H1 (cell line): ENCODE measurements around the gene BTBD9. TPM values are rescaled to one million over a fixed set of nuclear protein-coding genes. Genes with fewer than 3 reads are reported as not detected.

ENCODE experiments used
- CTCF ChIA-PET: fragments of 300-600 bp; sonication (Branson Sonifier 250); formaldehyde crosslinking; loops from one replicate; lab custom pipeline; 2021; ENCODE audit not compliant: partially characterized antibody; lab: Charles Lee
- POLR2A ChIA-PET: fragments of 300-600 bp; sonication (Branson Sonifier 250); formaldehyde crosslinking; loops from one replicate; lab custom pipeline; 2021; ENCODE audit warnings: inconsistent platforms; ENCODE audit not compliant: partially characterized antibody; lab: Charles Lee
- DNase-seq, 2 experiments: peaks; one replicate each; pipeline versions ENCODE4 v3.0.0 to v3.0.0-alpha.2; 2010 to 2022; ENCODE audit warnings: low spot score in 2 of 2, low read depth in 1 of 2, mixed read lengths in 1 of 2
- FAIRE-seq: peaks from 2 replicates; lab custom pipeline; 2011; peaks lifted over from hg19 to GRCh38; lab: Jason Lieb, UNC
- H2AFZ ChIP-seq: 2 replicates; pipeline ENCODE4 v1.8.1; 2012; ENCODE audit warnings: low read length, inconsistent platforms
- H2AK5ac ChIP-seq: 2 replicates; pipeline ENCODE4 v1.6.1; 2013; ENCODE audit warnings: low read depth, low read length
- H2BK120ac ChIP-seq: replicated peaks from 2 replicates; pipeline ENCODE3; 2013; ENCODE audit warnings: low read depth, low read length, inconsistent platforms
- H2BK12ac ChIP-seq: 2 replicates; pipeline ENCODE4 v1.6.1; 2013; ENCODE audit warnings: low read depth, low read length
- H2BK15ac ChIP-seq: 2 replicates; pipeline ENCODE4 v1.6.1; 2013; ENCODE audit warnings: low read length
- H2BK20ac ChIP-seq: 2 replicates; pipeline ENCODE4 v1.6.1; 2013; ENCODE audit warnings: low read length
- H2BK5ac ChIP-seq: 2 replicates; pipeline ENCODE4 v1.6.1; 2013; ENCODE audit warnings: low read depth, low read length
- H3K14ac ChIP-seq: 2 replicates; pipeline ENCODE4 v1.6.1; 2013; ENCODE audit warnings: inconsistent platforms; ENCODE audit not compliant: insufficient read length
- H3K18ac ChIP-seq: 2 replicates; pipeline ENCODE4 v1.6.1; 2013; ENCODE audit warnings: low read length; ENCODE audit errors: extremely low read depth
- H3K23ac ChIP-seq: 2 replicates; pipeline ENCODE4 v1.6.1; 2013; ENCODE audit warnings: inconsistent platforms; ENCODE audit not compliant: insufficient read length
- H3K23me2 ChIP-seq: 2 replicates; pipeline ENCODE4 v1.6.1; 2013; ENCODE audit warnings: low read depth, low read length
- H3K27ac ChIP-seq: 2 replicates; pipeline ENCODE4 v1.6.1; 2011; ENCODE audit warnings: low read depth, low read length, inconsistent platforms
- H3K27me3 ChIP-seq, 4 experiments: replicated peaks in 1 of 4; 1 replicate in 1 of 4; 2 replicates in 3 of 4; pipeline versions ENCODE4 v1.6.1 to v1.8.1; 2011 to 2013; ENCODE audit warnings: low read length in 3 of 4, mild to moderate bottlenecking in 3 of 4, inconsistent platforms in 2 of 4, mixed read lengths in 2 of 4, moderate library complexity in 1 of 4; ENCODE audit not compliant: control insufficient read depth in 3 of 4, insufficient read depth in 3 of 4; ENCODE audit errors: extremely low read depth in 1 of 4
- H3K36me3 ChIP-seq, 4 experiments: 2 replicates each; pipeline versions ENCODE4 v1.6.1 to v1.8.1; 2011 to 2013; ENCODE audit warnings: mild to moderate bottlenecking in 4 of 4, low read length in 3 of 4, moderate library complexity in 2 of 4, control low read depth in 1 of 4, inconsistent platforms in 1 of 4; ENCODE audit not compliant: insufficient read depth in 4 of 4, control insufficient read depth in 2 of 4
- H3K4ac ChIP-seq: replicated peaks from 2 replicates; pipeline ENCODE3; 2013; ENCODE audit warnings: low read length, low read depth, mixed read lengths, inconsistent platforms; ENCODE audit not compliant: insufficient read length
- H3K4me1 ChIP-seq, 4 experiments: replicated peaks in 1 of 4; 1 replicate in 1 of 4; 2 replicates in 3 of 4; pipeline versions ENCODE4 v1.6.1 to v1.8.1; 2011 to 2013; ENCODE audit warnings: low read length in 3 of 4, inconsistent platforms in 2 of 4, mixed read lengths in 1 of 4; ENCODE audit not compliant: insufficient read depth in 4 of 4, control insufficient read depth in 3 of 4
- H3K4me2 ChIP-seq, 2 experiments: 2 replicates each; pipeline versions ENCODE4 v1.6.1 to v1.8.1; 2011 to 2013; ENCODE audit warnings: low read depth in 2 of 2, low read length in 2 of 2, control low read depth in 1 of 2, inconsistent platforms in 1 of 2, mild to moderate bottlenecking in 1 of 2; ENCODE audit not compliant: insufficient read depth in 1 of 2
- H3K4me3 ChIP-seq, 4 experiments: fragments of 200-600, 300-600 bp in 1 of 4; sonication (generic), shearing (Covaris generic), sonication (Bioruptor Twin) in 1 of 4; 2 replicates each; pipeline versions ENCODE4 v1.5.1 to v1.8.1; 2011 to 2016; ENCODE audit warnings: low read length in 4 of 4, low read depth in 3 of 4, control low read depth in 2 of 4, inconsistent platforms in 2 of 4, mild to moderate bottlenecking in 2 of 4, mixed read lengths in 1 of 4, moderate library complexity in 1 of 4; ENCODE audit not compliant: insufficient read depth in 2 of 4; ENCODE audit errors: extremely low read depth in 1 of 4
- H3K56ac ChIP-seq: replicated peaks from 2 replicates; pipeline ENCODE3; 2013; ENCODE audit warnings: low read depth, mild to moderate bottlenecking, mixed read lengths, low read length, inconsistent platforms; ENCODE audit not compliant: insufficient read length
- H3K79me1 ChIP-seq: 2 replicates; pipeline ENCODE4 v1.6.1; 2013; ENCODE audit warnings: low read depth, low read length, control low read depth
- H3K79me2 ChIP-seq, 2 experiments: 2 replicates each; pipeline versions ENCODE4 v1.6.1 to v1.8.1; 2012 to 2013; ENCODE audit warnings: low read length in 2 of 2, mild to moderate bottlenecking in 2 of 2, inconsistent platforms in 1 of 2; ENCODE audit not compliant: insufficient read depth in 2 of 2, control insufficient read depth in 1 of 2
- H3K9ac ChIP-seq, 4 experiments: replicated peaks in 1 of 4; 1 replicate in 1 of 4; 2 replicates in 3 of 4; pipeline versions ENCODE4 v1.6.1 to v1.8.1; 2011 to 2013; ENCODE audit warnings: low read depth in 3 of 4, low read length in 3 of 4, control low read depth in 2 of 4, mild to moderate bottlenecking in 2 of 4, moderate library complexity in 2 of 4, inconsistent platforms in 1 of 4; ENCODE audit errors: extremely low read depth in 1 of 4
- H3K9me3 ChIP-seq, 2 experiments: 2 replicates each; pipeline versions ENCODE4 v1.6.1 to v1.8.1; 2012 to 2013; ENCODE audit warnings: mild to moderate bottlenecking in 2 of 2, moderate library complexity in 2 of 2, control low read depth in 1 of 2, inconsistent platforms in 1 of 2, low read depth in 1 of 2, low read length in 1 of 2, mixed read lengths in 1 of 2; ENCODE audit not compliant: insufficient read depth in 2 of 2
- H4K20me1 ChIP-seq, 2 experiments: replicated peaks in 1 of 2; 2 replicates each; pipeline versions ENCODE3 to v1.8.1; 2011 to 2013; ENCODE audit warnings: inconsistent platforms in 2 of 2, low read length in 2 of 2, mild to moderate bottlenecking in 1 of 2; ENCODE audit not compliant: insufficient read depth in 2 of 2, control insufficient read depth in 1 of 2
- H4K5ac ChIP-seq: 2 replicates; pipeline ENCODE4 v1.6.1; 2013; ENCODE audit warnings: low read length, low read depth, mixed read lengths, inconsistent platforms; ENCODE audit not compliant: insufficient read length
- H4K8ac ChIP-seq: 2 replicates; pipeline ENCODE4 v1.8.0; 2013; ENCODE audit warnings: mild to moderate bottlenecking, moderate library complexity, low read length, inconsistent platforms; ENCODE audit not compliant: insufficient read depth; ENCODE audit errors: extremely low read depth
- H4K91ac ChIP-seq: replicated peaks from 2 replicates; pipeline ENCODE3; 2013; ENCODE audit warnings: low read length, mixed read lengths, inconsistent platforms; ENCODE audit not compliant: insufficient read length
- HDAC6 ChIP-seq: IDR thresholded peaks from one replicate; pipeline ENCODE4 v1.7.1; 2012; ENCODE audit warnings: low read depth, mild to moderate bottlenecking, inconsistent platforms, low read length, moderate library complexity
- WGBS, 2 experiments: shearing (Covaris generic) in 1 of 2; methylation state at CpG; one replicate each; pipeline versions ENCODE4 v1.1.6 to v1.1.7; 2013 to 2015; ENCODE audit warnings: low lambda C conversion rate in 2 of 2, mixed read lengths in 2 of 2, inconsistent platforms in 1 of 2, low coverage in 1 of 2, missing lambda C conversion rate in 1 of 2; ENCODE audit not compliant: insufficient replicate concordance in 2 of 2, insufficient coverage in 1 of 2, insufficient read length in 1 of 2; ENCODE audit errors: extremely low coverage in 1 of 2, missing lambda C conversion rate in 1 of 2; 5-methylcytosine and 5-hydroxymethylcytosine counted together
- polyA plus RNA-seq, 7 experiments: library from polyadenylated mRNA; depleted of rRNA in 3 of 7; stranded (reverse) in 5 of 7; unstranded in 2 of 7; fragments of >200 nt in 5 of 7; fragments of 200-250 nt in 2 of 7; gene quantifications; 1 replicate in 5 of 7; 2 replicates in 1 of 7; 4 replicates in 1 of 7; pipeline versions ENCODE4 v1.2.1 to v1.2.3, GENCODE V29; 2011 to 2013; ENCODE audit warnings: missing spikeins in 2 of 7, mixed read lengths in 2 of 7
- total RNA-seq: library from RNA; stranded (reverse); fragmentation: NEBNext Ultra II Directional; extraction: Animal tissue kit (Norgen Biotek cat#: 25700); gene quantifications from 2 replicates; pipeline ENCODE4 v1.2.1, GENCODE V29; 2021

Gene BTBD9
- total and polyA plus RNA-seq, 2 of the 8 experiments (the other 6 are each of a cell fraction or from before 2014, with no cell fraction given): 0.92 to 4.1 TPM

DNA sequence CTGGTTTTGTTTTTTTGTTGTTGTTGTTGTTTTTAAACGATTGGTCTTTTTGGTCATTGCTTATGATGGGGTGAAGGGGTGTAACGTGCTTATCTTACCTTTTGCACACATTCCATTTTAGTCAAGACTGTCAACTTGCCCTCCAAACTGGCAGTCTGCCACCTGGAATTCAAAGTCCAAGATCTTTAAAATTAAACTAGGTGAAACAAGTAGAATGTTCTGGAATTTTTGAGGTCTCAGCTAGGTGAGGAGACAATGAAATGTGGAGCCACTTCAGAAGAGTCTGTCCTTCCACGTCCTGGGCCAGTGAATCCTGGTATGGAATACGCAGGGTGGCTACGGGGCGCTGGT is 475.6 kb downstream of the BTBD9 start:
- no peak overlapping the region for H2AFZ ChIP-seq
- no peaks in the 10 kb centered on the region for H4K20me1 ChIP-seq
- H4K8ac ChIP-seq: no peak overlapping the region
- H3K27ac ChIP-seq: no peak overlapping the region
- no peak overlapping the region for H3K4me2 ChIP-seq
- H2BK120ac ChIP-seq: no peak overlapping the region
- no peak overlapping the region for H3K56ac ChIP-seq
- H3K27me3 ChIP-seq: no peaks in the 10 kb centered on the region
- no peak overlapping the region for H3K18ac ChIP-seq
- 95% methylated on average over 6 of the region's 6 CpGs; no CpG with 5 or more reads in 1 of the 2 experiments for WGBS, 2 experiments
- no peak overlapping the region for H2AK5ac ChIP-seq
- no peak overlapping the region for H3K23ac ChIP-seq
- no peak overlapping the region for H2BK15ac ChIP-seq
- H3K9me3 ChIP-seq: no peaks in the 10 kb centered on the region
- no peaks in the 10 kb centered on the region for H3K79me2 ChIP-seq
- DNase-seq (no peak), FAIRE-seq (no peak)
- H3K79me1 ChIP-seq: no peaks in the 10 kb centered on the region
- H3K4ac ChIP-seq: no peak overlapping the region
- no peak overlapping the region for H2BK12ac ChIP-seq
- POLR2A ChIA-PET: interaction anchor here (0.7 kb wide), 1 partner anchor 7 kb away, joined by 3 read pairs; no protein-coding TSS in a partner anchor
- H4K91ac ChIP-seq: no peak overlapping the region
- no peak overlapping the region for H4K5ac ChIP-seq
- H3K4me3 ChIP-seq: no peak overlapping the region
- H3K23me2 ChIP-seq: no peaks in the 10 kb centered on the region
- no peak overlapping the region for H3K9ac ChIP-seq
- H3K14ac ChIP-seq: no peak overlapping the region
- no peak overlapping the region; the same call in 1 of the 2 replicates for H2BK5ac ChIP-seq
- no peak overlapping the region for H2BK20ac ChIP-seq
- peaks cover 0 to 12% (median 3%) of the 10 kb centered on the region in 4 experiments; a peak in 3 of 7 replicates for H3K4me1 ChIP-seq
- H3K36me3 ChIP-seq: no peaks in the 10 kb centered on the region; a peak in 1 of 8 replicates
- no peak for TF ChIP-seq HDAC6
- CTCF ChIA-PET: interaction anchor here (0.9 to 1.2 kb wide), 2 partner anchors 14 to 23 kb away, joined by 3 read pairs; no protein-coding TSS in a partner anchor
